Neural progenitor cell (in vitro differentiated cells): ENCODE results near the gene GNMT. TPM values are rescaled to one million over a fixed set of nuclear protein-coding genes. Genes with fewer than 3 reads are reported as not detected.
"Not testable (repeated sequence)": the region's sequence is repeated elsewhere in the genome, so short reads cannot be mapped to it uniquely, and the experiment has no call there.

Source experiments
- DNase-seq: peaks from one replicate; pipeline ENCODE4 v3.0.0-alpha.2; 2016; ENCODE audit warnings: low spot score
- H2AFZ ChIP-seq: fragments of 200-600 bp; sonication (generic); replicated peaks from 2 replicates; pipeline ENCODE4 v1.6.1; 2016; ENCODE audit warnings: antibody characterized with exemption
- H3F3A ChIP-seq: fragments of 200-600 bp; sonication (generic); 2 replicates; pipeline ENCODE4 v1.6.1; 2016; ENCODE audit warnings: antibody characterized with exemption, low read depth
- H3K27ac ChIP-seq: fragments of 200-600 bp; sonication (generic); 2 replicates; pipeline ENCODE4 v1.5.1; 2016; ENCODE audit warnings: mild to moderate bottlenecking
- H3K27me3 ChIP-seq: fragments of 200-600 bp; sonication (generic); 2 replicates; pipeline ENCODE4 v1.6.1; 2016; ENCODE audit warnings: mild to moderate bottlenecking, moderate library complexity
- H3K36me3 ChIP-seq: fragments of 200-600 bp; sonication (generic); 2 replicates; pipeline ENCODE4 v1.5.1; 2016
- H3K4me1 ChIP-seq: fragments of 200-600 bp; sonication (generic); 2 replicates; pipeline ENCODE4 v1.6.1; 2016; ENCODE audit warnings: mixed run types
- H3K4me2 ChIP-seq: fragments of 200-600 bp; sonication (generic); 2 replicates; pipeline ENCODE4 v1.6.1; 2016
- H3K4me3 ChIP-seq: fragments of 200-600 bp; sonication (generic); 2 replicates; pipeline ENCODE4 v1.5.1; 2016
- H3K79me2 ChIP-seq: fragments of 200-600 bp; sonication (generic); 2 replicates; pipeline ENCODE4 v1.6.1; 2016; ENCODE audit warnings: low read depth
- H3K9ac ChIP-seq: fragments of 200-600 bp; sonication (generic); 2 replicates; pipeline ENCODE4 v1.6.1; 2016
- H3K9me3 ChIP-seq: fragments of 200-600 bp; sonication (generic); 2 replicates; pipeline ENCODE4 v1.5.1; 2016; ENCODE audit warnings: low read depth
- H4K20me1 ChIP-seq: fragments of 200-600 bp; sonication (generic); 2 replicates; pipeline ENCODE4 v1.6.1; 2016; ENCODE audit warnings: low read depth
- H3K27ac Mint-ChIP-seq: 3 replicates; pipeline ENCODE4 v1.8.0; 2021; ENCODE audit warnings: mixed read lengths
- H3K27me3 Mint-ChIP-seq: 2 replicates; pipeline ENCODE4 v1.8.0; 2022; ENCODE audit warnings: low read depth, mild to moderate bottlenecking, inconsistent platforms, moderate library complexity, mixed read lengths; ENCODE audit not compliant: insufficient read depth
- H3K36me3 Mint-ChIP-seq: 3 replicates; pipeline ENCODE4 v1.8.0; 2021; ENCODE audit warnings: mixed read lengths
- H3K4me1 Mint-ChIP-seq: 3 replicates; pipeline ENCODE4 v1.8.0; 2021; ENCODE audit warnings: mixed read lengths
- H3K4me3 Mint-ChIP-seq: 3 replicates; pipeline ENCODE4 v1.8.0; 2021; ENCODE audit warnings: mild to moderate bottlenecking, moderate library complexity, mixed read lengths
- H3K9me3 Mint-ChIP-seq: 3 replicates; pipeline ENCODE4 v1.8.0; 2020; ENCODE audit warnings: mixed read lengths
- CTCF ChIP-seq: fragments of 200-600 bp; sonication (generic); IDR thresholded peaks from 2 replicates; pipeline ENCODE4 v1.5.1; 2017; ENCODE audit warnings: antibody characterized with exemption, mild to moderate bottlenecking
- EZH2 ChIP-seq: fragments of 200-600 bp; sonication (generic); IDR thresholded peaks from 2 replicates; pipeline ENCODE4 v1.6.1; 2017; ENCODE audit warnings: antibody characterized with exemption, mild to moderate bottlenecking, moderate library complexity
- EZH2phosphoT487 ChIP-seq: fragments of 200-600 bp; sonication (generic); IDR thresholded peaks from 2 replicates; pipeline ENCODE4 v1.6.1; 2017; ENCODE audit warnings: antibody characterized with exemption
- total RNA-seq: library from RNA; depleted of rRNA; stranded (reverse); fragments of >200 nt; gene quantifications from 2 replicates; pipeline ENCODE4 v1.2.3, GENCODE V29; 2015; ENCODE audit warnings: low replicate concordance

GNMT gene
- total RNA-seq, 1 donor from 2014 or later: not detected

GRCh38 chr6:42996513-42996912 is 36.0 kb downstream of the GNMT start:
- no peaks in the 10 kb centered on the region for H3K36me3 ChIP-seq
- no peak for DNase-seq
- H3K4me2 ChIP-seq: no peak overlapping the region
- no peak overlapping the region for H2AFZ ChIP-seq
- Mint-ChIP-seq H3K4me3 (no peak overlapping the region), H3K36me3 (peaks cover 10% of the 10 kb centered on the region), H3K27me3 (no peaks in the 10 kb centered on the region), H3K4me1 (peaks cover 3% of the 10 kb centered on the region), H3K27ac (peak overlapping the region; percentile 47), H3K9me3 (no peaks in the 10 kb centered on the region)
- no peaks in the 10 kb centered on the region for H3K27me3 ChIP-seq
- H3K9me3 ChIP-seq: no peaks in the 10 kb centered on the region
- H4K20me1 ChIP-seq: peaks cover 14% of the 10 kb centered on the region
- no peaks in the 10 kb centered on the region for H3K79me2 ChIP-seq
- TF ChIP-seq EZH2: no peak
- no peak for TF ChIP-seq CTCF
- TF ChIP-seq EZH2phosphoT487: no peak
- H3F3A ChIP-seq: peaks cover 11% of the 10 kb centered on the region
- no peak overlapping the region for H3K9ac ChIP-seq
- no peak overlapping the region for H3K27ac ChIP-seq
- no peaks in the 10 kb centered on the region for H3K4me1 ChIP-seq
- H3K4me3 ChIP-seq: no peak overlapping the region

- not testable (repeated sequence) for H3K36me3 ChIP-seq, H3K4me1 ChIP-seq, H3K4me2 ChIP-seq, H3K27me3 ChIP-seq, H3K27ac ChIP-seq, H3K4me3 Mint-ChIP-seq, H3K27me3 Mint-ChIP-seq, H3K9me3 ChIP-seq, H2AFZ ChIP-seq, DNase-seq, H3K9me3 Mint-ChIP-seq, H3K4me3 ChIP-seq, H3K4me1 Mint-ChIP-seq, H3K79me2 ChIP-seq, H3K9ac ChIP-seq
- Histone ChIP-seq H4K20me1 (peaks cover 14% of the 10 kb centered on the region), H3F3A (peaks cover 11% of the 10 kb centered on the region)
- Mint-ChIP-seq H3K36me3 (peaks cover 14% of the 10 kb centered on the region), H3K27ac (peak overlapping the region; percentile 51)
These were observed 37.7 kb downstream of the GNMT start for GRCh38 chr6:42998205-42998604.

GRCh38 chr6:43001843-43002242 is 41.3 kb downstream of the GNMT start:
- Mint-ChIP-seq H3K27ac (no peak overlapping the region), H3K27me3 (no peaks in the 10 kb centered on the region)
- H3K79me2 ChIP-seq: no peaks in the 10 kb centered on the region

More at GRCh38 chr6:43001843-43002242, 41.3 kb downstream of the GNMT start:
- H3K9me3 ChIP-seq: no peaks in the 10 kb centered on the region
- H2AFZ ChIP-seq: no peak overlapping the region
- H3K27ac ChIP-seq: no peak overlapping the region
- no peaks in the 10 kb centered on the region for H3K4me1 ChIP-seq
- peaks cover 3% of the 10 kb centered on the region for H3K4me1 Mint-ChIP-seq
- peaks cover 12% of the 10 kb centered on the region for H3F3A ChIP-seq
- no peak overlapping the region for H3K4me3 ChIP-seq
- H3K9me3 Mint-ChIP-seq: no peaks in the 10 kb centered on the region
- H3K27me3 ChIP-seq: no peaks in the 10 kb centered on the region
- no peak overlapping the region for H3K9ac ChIP-seq
- H3K36me3 Mint-ChIP-seq: peaks cover 11% of the 10 kb centered on the region
- no peak for DNase-seq
- H3K4me3 Mint-ChIP-seq: no peak overlapping the region
- no peak overlapping the region for H3K4me2 ChIP-seq
- peaks cover 18% of the 10 kb centered on the region for H4K20me1 ChIP-seq
- TF ChIP-seq CTCF (no peak), EZH2phosphoT487 (no peak), EZH2 (no peak)
- no peaks in the 10 kb centered on the region for H3K36me3 ChIP-seq
